Raji (cell line): ENCODE data around the gene KMT5B.

Experiments
- POLR2A ChIP-seq: IDR thresholded peaks from 2 replicates; pipeline ENCODE4 v1.6.1; 2011; ENCODE audit warnings: low read depth, low read length, control low read depth; ENCODE audit not compliant: insufficient read depth

Gene KMT5B

DNA sequence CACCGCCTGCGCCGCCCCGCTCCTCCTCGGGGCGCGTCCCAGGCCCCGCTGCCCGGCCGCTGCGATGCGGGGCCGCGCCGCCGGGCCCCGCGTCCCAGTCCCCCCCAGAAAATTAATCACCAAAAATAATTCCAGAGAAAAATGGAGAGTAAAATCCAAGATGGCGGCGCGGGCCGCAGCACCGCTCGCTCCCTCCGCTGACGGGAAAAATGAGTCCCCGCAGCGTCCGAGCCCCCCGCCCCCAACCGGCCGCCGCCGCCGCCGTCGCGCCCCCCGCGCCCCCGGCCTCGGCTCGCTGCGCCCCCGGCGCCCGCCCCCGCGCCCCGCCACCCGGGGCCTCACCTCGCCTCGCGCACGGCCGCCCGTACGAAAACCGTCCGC lies at the start of gene KMT5B:
Gene KMT5B (minus strand): TSS at position 162 of the 381 bp plus-strand sequence. CDS start 23,220 bp downstream, outside the sequence.
- no peak for TF ChIP-seq POLR2A

DNA sequence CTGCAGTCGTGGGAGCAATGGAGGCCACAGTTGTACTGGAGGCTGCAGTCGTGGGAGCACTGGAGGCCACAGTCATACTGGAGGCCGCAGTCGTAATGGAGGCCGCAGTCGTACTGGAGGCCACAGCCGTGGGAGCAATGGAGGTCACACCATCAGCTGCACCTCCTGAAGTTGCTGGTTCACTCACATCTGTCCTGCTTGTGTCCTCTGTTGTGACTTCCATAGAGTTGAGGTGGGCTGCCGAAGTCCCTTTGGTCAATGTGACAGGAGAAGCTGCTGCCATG lies 49.4 kb upstream of the KMT5B start:
- no peak for TF ChIP-seq POLR2A

DNA sequence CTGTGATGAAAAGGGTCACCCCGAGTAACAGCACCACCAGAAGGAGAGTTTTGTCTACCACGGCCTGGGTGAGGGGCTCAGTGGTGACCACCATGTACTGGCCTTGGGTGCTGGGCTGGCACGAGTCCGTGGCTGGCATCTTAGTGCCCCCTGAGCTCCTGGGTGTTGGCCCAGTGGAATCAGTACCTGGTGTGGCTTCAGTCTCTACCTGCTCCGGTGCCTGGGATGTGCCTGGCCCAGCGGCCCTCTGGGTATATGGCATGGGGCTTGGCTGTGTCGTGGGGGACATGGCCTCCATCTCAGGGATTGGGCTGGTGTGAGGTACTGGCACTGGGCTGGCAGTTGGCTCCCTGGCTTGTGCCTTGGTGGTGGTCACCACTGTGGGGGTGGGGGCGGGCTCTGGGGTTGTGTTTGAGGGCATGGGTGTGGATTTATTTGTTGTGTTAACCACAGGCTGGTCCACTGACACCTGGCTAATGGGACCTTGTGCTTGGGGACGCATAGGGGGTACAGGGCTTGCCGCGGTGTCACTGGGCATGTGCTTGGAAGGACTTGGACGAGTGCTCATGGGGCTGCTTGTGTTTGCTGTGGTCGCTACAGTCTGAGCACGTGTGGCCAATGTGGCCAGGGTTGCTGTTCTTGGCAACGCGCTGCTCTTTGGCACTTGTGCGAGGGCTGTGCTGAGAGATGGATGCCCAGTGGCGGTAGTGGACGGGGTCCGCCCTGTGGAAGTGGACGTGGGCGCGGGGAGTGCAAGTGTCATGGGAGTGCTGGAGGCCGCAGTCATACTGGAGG lies 48.9 kb upstream of the KMT5B start:
- no peak for TF ChIP-seq POLR2A

DNA sequence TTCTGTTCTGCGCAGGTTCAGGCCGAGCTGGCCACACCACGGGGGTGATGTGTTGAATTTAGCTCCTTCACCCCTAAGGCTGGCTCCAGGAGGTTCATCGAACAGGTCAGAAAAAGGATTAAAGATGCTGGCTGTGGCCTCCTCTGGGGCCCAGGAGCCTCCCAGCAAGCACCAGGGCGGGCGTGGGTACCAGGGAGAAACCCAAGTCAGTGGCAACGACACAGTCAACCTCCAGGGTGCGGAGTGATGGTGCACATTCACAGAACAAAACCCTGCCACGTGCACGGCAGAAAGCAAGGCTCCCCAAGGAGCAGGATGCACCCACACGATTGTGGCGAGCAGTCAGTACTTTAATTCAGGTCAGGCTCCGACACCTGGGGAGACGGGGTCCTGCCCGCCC lies 47.9 kb upstream of the KMT5B start:
- TF ChIP-seq POLR2A: no peak

DNA sequence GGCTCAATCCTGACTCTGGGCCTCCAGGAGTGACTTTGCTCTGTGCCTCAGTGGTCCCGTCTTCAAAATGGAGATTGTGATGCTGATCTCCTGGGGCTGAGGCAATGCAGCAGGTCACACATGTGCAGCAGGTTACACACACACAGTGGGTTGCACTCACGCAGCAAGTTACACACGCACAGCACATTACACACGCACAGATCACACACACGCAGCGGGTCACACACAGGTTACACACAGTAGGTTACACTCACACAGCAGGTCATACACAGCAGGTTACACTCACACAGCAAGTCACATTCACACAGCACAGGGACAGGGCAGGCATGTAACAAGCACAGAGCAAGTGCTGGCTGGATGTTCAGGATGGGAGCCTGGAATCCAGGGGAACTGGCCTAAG lies 47.4 kb upstream of the KMT5B start:
- peak; percentile 24; the same call in 1 of the 2 replicates for TF ChIP-seq POLR2A

DNA sequence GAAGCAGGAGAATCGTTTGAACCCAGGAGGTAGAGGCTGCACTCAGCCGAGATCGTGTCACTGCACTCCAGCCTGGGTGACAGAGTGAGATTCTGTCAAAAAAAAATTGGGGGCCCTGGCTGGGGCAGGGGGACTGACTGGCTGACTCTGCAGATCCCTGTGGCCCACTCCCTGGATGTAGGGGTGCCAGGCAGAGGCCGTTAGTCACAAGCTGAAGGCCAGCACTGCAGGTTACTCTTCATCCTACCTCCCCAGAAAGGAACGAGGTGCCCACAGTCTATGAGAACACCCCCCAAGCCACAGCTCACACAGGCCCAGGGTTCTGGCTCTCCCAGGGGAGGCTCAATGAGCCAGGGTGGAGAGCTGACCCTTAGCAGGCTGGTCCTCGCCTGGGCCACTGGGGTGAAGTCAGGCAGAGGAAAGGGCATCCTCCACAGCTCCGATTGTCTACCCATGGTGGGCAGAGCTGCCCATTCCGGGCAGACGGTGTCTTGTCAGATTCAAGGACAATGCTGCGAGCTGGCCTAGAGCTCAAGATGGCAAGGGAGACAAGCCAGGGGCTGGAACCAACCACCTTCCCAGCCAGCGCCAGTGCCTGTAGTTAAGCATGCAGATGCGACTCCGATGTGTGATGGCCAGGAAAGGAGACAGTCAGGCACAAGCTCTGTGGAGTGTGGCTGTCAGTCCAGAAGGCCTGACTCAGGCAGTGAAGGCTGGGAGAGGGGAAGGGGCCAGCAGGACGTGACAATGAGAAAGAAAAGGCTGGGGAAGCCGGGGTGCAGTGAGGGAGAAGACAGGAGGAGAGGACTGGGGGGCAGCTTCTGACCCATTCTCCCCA lies 46.2 kb upstream of the KMT5B start:
- no peak for TF ChIP-seq POLR2A

DNA sequence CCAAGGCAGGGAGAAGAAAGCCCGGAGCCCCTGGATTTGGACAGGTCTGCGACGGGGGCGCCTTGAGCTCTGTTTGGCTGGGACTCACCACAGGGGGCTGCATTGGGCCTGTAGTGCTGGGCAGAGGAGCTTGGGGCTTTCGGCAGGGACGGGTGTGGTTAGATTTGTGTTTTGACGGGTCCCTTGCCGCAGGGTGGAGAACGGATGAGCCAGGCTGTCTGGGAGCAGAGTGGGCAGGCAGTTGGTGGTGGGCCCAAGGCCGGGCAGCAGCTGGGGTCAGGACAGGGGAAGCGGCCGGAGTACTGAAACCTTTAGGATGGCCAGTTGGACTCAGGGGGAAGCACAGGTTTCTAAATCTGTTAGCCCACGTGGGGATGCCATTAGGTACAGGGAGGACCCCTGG lies 45.3 kb upstream of the KMT5B start:
- TF ChIP-seq POLR2A: no peak

DNA sequence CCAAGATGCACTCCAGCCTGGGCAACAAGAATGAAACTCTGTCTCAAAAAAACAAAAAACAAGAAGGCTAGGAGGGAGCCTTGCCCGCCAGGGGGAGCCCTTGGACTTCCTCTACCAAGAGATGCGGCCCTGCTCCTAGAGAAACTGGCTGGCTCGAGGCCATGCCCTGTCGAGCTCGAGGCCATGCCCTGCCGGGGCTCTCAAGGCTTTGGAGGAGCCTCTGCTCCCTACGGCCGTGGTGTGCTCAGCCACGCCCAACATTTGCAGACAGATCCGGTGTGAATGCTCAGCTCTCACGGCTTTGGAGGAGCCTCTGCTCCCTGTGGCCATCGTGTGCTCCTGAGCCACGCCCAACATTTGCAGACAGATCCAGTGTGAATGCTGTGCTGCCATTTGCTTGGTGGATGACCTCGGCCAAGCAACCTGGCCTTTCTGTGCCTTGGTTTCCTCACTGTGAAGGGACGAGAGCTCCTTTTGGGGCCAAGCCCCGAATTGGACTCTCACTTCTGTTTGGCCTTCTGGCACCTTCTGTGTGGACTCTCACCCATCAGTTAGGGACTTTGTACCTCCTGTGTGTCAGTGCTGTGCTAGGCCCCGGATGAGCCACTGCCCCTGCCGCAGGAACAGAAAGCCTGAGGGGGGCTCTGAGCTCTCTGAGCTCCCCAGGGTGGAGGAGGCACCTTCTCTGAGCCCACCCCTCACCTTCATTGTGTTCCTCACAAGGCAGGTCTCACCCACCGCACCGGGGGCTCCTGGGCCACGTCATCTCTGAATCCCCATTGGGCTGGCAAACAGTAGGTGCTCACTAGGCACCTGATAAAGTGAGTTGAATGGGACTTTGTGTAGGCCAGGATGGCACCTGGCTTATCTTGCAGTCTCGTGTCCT lies 44.6 kb upstream of the KMT5B start:
- TF ChIP-seq POLR2A: no peak

DNA sequence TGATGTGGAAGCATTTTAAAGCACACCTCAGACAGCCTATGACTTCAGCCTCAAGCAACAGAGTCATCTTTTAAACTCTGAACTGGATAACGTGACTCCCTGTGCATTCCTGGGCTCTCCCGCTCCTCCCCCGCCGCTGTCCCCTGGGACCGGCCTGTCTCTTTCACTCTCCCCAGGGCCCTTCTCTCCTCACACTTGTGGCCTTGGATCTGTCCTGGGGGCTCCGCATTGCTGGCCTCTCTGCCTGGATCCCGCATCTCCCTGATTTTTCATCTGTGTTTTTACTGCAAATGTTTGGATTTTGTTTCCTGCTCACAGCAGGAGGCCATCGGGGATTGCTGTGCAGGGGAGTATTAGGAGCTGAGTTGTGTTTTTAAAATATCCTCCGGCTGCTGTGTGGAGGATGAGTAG lies 43.2 kb upstream of the KMT5B start:
- no peak for TF ChIP-seq POLR2A

DNA sequence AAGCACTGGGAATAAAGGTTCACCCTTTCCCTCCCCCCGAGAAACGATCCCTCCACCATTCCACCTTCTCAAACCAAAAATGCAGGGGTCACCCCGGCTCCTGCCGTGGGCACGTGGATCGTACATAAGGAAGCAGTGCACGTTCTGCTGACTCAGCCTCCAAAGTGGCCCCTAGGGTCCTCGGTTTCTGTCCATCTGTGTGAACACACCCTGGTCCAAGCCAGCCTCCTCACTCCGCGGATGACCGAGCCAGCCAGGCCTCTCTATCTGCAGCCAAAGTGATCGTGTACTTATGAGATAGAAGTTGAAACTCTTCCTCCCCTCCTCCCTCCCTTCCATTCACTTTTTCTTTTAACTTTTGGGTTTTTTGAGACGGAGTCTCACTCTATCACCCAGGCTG lies 42.4 kb upstream of the KMT5B start:
- TF ChIP-seq POLR2A: no peak

DNA sequence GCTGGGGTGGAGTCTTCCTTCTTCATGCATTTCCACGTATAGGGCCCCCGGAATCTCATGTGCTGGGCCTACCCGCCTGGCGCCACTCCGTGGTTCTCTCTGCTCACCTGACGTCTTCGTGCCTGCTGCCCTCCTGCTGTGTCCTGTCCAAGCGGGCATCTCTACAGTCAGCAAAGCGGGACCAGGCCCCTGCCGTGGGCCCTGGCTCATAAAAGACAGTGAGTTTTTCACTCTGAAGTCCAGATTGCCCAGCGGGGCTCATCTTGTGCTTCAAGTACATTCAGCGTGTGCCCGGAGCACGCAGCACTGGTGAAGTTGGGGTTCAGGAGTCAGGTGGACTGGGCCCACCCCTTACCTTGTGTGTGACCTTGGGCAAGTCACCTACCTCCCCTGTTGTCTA lies 41.3 kb upstream of the KMT5B start:
- no peak for TF ChIP-seq POLR2A

DNA sequence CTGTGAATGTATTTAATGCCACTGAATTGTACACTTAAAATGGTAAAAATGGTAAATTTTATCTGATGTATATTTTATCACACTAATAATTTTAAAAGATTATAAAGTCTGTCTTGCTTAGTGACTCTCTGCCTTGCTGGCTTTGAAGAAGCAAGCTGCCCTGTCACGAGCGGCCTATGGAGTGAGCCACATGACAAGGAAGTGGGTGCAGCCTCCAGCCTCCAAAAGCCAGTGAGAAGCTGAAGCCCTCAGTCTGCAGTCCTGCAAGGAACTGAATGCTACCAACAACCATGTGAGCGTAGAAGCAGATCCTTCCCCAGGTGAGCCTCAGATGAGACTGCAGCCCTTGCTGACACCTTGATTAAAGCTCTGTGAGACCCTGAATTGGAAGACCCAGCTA lies 38.7 kb upstream of the KMT5B start:
- no peak for TF ChIP-seq POLR2A

DNA sequence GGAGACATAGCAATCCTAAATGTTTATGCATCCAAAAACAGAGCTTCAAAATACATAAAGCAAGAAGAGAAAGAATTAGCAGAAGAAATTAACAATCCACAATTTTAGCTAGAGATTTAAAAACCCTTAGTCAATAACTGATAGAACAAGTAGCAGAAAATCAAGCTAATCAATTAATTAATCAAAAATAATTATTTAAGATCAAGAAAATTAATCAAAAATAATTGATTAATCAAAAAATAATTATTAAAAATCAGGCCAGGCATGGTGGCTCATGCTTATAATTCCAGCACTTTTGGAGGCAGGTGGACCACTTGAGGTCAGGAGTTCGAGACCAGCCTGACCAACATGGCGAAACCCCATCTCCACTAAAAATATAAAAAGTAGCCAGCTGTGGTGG lies 29.5 kb upstream of the KMT5B start:
- no peak for TF ChIP-seq POLR2A

DNA sequence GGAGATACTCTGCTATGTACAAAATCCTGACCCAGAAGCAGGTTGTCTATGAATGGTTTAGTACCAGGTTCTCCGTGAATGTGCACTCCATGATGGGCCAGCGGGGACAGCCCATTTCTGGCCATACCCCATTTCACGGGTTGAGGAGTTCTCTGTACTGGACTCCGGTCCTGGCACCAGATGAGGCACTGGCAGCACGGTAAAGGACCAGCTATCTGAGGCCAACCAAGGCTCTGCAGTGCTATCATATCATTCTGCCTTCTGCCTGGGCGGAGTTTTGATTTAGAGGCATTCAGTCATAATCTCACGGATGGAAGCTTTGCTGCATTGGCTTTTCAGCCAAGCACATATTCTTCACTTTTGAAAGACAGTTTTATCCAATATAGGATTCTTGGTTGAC lies 18.5 kb upstream of the KMT5B start:
- TF ChIP-seq POLR2A: no peak

DNA sequence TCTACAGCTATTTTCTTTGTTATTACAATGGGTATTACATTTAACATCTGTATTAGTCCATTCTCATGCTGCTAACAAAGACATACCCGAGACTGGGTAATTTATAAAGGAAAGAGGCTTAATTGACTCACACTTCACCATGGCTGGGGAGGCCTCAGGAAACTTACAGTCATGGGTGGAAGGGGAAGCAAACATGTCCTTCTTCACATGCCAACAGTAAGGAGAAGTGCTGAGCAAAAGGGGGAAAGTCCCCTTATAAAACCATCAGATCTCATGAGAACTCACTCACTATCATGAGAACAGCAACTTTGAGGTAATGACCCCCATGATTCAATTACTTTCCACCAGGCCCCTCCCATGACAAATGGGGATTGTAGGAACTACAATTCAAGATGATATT lies 16.5 kb upstream of the KMT5B start:
- TF ChIP-seq POLR2A: no peak

DNA sequence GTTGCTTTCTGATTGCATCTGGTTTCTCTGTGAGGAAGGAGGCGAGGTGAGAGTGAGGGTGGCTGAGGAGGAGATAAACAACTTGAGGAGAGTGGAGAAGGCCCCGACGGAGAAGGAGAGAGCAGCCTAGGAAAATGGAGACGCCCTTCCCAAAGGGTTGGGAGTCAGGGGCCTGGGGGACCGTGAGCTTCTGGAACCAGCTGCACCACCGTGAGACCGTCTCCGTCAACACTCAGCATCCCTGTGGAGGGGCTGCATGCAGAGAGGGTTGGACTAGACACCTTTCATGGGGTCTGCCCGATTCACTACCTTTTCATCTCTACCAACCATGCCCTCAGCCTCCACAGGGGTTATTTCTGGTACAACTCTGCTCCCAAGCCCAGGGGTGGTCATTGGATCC lies 13.3 kb upstream of the KMT5B start:
- no peak for TF ChIP-seq POLR2A

DNA sequence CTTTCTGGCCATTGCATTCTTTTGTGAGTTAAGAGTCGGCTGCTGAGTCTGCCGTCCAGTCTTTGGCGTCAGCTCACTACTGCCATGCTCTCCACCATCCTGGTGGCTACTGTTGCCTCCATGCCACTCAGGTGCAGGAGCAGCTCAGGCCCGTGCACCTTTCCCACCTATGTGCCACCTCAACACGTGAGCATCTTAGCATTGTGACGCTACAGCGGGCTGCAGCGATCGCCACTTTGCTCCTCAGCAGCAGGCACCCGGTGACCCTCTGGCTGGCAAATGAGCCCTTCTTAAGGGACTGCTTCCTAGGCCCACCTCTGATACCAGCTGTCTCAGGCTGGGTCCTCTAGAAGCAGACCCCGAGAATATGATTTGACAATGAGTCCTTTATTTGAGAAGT lies 11.5 kb upstream of the KMT5B start:
- TF ChIP-seq POLR2A: no peak
